HG03039 (cell line): ENCODE data around the gene SMARCAL1.
"Not testable (repeated sequence)": the region's sequence is repeated elsewhere in the genome, so short reads cannot be mapped to it uniquely, and the experiment has no call there.

Experiments
- ATAC-seq: cut with Tn5 transposase; IDR thresholded peaks from one replicate; pipeline ENCODE4 v1.9.1; 2021; ENCODE audit warnings: mild to moderate bottlenecking, moderate library complexity; ENCODE audit not compliant: unreplicated experiment

Gene SMARCAL1

DNA sequence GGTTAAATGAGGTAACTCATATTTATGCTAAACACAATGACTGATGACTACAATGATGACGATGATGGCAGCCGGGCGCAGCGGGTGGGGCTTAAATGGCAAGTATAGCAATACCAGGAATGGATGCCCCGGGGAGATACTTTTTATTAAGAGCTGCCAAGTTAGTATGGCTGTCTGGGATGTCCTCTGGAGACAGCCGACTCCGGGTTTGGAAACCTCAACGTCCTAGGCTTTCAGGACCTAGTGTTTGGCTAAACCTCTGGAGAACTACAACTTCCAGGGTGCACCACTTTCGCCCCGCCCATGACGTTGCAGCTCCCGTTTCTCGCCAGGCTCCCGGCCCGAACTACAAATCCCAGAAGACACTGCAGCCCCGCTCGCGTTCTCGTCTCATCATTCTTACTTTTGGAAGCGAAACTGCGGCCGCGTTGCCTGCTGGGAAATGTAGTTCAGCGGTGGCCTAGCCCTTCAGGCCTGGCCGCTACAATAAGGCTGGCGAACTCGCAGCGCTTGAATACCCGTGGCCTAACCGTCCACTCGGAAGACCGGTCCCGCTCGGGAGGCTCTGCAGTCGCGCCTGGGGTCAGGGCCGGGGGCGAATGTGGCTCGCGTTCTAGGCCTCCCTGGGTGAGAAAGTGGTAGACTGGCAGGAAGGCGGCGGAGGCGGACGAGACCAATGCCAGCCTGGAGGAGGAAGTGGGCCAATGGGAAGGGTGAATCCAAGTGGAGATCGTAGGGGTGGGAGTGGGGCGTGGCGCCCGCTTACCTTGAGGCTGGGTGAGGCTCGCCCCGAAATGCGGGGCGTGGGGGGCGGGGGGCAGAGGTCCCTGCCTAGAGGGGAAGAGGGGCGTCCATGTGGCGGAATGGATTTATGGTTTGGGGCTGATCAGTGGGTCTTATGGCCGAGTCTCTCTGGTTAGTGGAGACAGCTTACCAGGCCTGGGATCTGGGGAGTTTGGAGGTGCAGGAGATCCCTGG is at the start of gene SMARCAL1:
TSS of gene SMARCAL1 (plus strand) at position 463 of the 978 bp plus-strand sequence. CDS start 2,221 bp downstream, outside the sequence.
- peak; percentile 94 for ATAC-seq

DNA sequence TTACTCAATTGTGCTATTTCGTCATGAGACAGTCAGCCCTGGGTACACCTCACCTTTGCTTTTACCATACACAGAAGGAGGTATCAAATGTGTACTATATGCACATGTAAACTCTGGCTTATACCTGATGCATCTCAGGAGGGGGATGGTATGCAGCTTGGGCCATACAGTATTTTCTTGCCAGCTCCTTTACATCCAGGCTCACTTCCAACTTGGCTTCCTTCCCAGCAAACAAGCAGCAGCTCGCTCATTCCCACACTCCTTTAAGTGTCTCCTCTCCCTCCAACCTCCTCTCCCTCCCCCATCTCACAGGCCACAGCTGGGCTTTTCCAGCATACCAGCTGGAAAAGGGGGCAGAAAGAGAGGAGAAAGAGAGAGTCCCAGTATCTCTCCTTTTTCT is 49.6 kb upstream of the SMARCAL1 start:
- ATAC-seq, result no peak

DNA sequence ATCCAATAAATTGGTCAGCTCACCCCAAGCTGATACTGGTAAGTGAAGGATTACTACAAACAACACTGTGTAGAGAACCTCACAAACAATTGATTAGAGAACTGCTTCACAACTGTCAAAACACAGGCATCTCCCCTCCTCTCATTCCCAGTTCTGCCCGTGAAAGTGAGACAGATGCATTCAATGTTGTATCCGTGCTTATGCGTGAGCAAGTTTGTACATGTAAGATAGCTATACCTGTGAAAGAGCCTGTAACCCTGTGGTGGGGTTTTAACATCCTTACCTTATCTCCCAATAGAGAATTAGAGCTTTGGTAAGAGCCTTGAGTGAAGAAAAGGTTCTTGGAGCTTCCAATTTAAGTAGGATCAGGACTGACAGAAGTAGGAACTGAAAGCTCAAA is 49.1 kb upstream of the SMARCAL1 start:
- no peak for ATAC-seq

DNA sequence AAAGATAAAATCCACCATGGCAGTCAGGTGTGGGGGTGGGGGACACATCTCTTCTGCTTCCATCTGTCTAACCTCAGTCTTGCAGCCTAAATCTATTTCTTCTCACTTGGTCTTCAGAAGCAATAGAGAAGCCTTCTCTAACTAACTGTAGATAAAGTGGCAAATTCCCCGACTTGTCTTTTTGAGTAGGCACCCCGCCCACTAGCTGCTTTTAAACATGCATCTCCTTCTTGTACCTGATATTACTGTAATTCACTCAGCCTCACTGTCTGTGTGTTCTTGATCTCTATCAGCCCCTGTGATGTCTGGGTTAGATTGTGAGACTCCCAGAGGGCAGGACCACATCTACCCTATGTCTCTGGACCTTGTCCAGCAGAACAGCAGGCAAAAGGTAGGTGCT is 46.8 kb upstream of the SMARCAL1 start:
- ATAC-seq, result no peak

DNA sequence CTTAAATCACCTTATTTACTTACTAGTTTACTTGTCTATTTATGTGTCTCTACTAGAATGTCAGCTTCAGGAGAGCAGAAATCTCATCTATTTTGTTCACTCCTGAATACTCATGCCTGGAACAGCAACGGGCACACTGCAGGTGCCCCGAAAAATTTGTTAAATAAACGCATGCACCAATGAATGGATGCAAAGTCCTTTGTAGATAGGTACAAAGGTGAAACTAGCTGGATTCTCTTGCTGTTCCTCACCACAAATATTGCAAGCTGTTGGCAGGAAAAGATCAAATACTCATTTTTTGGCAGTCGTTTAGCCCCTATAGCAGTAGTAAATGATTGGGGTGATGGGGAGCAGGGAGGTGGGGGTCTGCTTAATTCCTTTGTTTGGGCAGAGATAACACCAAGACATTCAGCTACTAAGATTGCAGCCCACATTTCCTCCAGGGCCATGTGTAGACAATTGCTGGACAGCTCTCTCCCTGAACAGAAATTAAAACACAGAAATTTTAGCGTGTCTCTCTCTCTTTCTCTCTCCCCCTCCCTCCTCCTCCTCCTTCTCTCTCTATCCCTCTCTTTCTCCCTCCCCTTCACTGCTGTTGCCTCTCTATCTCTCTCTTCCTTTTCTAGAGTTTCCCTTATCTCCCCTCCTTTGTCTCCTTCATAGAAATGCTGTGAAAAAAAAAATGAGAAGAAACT is 45.4 kb upstream of the SMARCAL1 start:
- no peak for ATAC-seq

DNA sequence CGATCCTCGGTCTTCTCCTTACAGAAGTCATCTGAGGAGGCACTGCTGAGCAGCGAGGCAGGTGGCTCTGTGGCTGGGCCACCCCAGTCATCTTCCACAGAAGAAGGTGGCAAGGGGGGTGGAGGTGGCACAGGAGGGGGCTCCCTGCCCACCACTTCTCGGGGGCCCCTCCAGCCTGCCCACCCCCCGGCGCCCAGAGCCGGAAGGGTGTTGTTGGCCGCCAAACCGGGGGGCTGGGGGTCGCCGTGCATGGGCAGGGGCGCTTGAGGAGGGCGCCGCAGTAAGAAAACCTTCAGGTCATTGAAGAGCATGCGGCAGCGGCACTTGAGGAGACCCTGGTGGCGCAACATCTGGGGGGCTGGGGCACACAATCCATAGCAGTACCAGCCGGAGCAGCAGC is 42.5 kb upstream of the SMARCAL1 start:
- no peak for ATAC-seq

DNA sequence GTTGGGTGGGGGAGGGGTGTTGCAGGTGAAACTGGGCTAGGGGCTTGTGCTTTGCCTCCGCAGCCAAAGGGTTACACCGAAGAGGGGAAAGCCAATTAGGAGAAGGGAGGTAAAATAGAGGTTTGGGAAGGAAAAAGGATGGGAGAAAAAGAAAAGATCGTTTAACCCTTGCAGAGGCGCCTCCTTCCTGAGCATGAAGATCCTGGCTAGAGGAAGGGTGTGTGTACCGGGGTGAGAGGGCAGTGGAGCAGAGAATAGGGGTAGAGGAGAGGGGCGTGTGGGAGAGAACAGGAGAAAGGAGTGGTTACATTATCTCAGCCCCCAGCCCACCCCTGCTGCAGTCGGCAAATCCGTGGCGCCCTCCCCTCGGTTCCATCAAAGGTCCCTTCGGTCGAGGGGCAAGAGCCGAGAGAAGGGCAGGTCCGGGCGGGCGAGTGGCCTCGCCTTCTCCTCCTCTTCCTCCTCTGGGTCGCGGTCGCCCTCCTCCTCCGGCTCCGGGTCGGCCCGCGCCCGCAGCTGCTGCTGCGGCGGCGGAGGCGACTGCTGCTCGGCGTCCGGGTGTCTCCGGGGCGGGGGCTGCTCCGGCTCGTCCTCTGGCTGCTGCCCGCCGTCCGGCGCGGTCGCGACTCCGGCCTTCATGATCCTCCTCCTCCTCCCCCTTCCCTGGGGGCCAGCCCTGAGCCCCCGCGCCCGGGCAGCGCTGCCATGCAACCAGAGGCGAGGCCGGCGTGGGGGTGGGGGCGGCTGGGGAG is 41.1 kb upstream of the SMARCAL1 start:
- ATAC-seq, result no peak

DNA sequence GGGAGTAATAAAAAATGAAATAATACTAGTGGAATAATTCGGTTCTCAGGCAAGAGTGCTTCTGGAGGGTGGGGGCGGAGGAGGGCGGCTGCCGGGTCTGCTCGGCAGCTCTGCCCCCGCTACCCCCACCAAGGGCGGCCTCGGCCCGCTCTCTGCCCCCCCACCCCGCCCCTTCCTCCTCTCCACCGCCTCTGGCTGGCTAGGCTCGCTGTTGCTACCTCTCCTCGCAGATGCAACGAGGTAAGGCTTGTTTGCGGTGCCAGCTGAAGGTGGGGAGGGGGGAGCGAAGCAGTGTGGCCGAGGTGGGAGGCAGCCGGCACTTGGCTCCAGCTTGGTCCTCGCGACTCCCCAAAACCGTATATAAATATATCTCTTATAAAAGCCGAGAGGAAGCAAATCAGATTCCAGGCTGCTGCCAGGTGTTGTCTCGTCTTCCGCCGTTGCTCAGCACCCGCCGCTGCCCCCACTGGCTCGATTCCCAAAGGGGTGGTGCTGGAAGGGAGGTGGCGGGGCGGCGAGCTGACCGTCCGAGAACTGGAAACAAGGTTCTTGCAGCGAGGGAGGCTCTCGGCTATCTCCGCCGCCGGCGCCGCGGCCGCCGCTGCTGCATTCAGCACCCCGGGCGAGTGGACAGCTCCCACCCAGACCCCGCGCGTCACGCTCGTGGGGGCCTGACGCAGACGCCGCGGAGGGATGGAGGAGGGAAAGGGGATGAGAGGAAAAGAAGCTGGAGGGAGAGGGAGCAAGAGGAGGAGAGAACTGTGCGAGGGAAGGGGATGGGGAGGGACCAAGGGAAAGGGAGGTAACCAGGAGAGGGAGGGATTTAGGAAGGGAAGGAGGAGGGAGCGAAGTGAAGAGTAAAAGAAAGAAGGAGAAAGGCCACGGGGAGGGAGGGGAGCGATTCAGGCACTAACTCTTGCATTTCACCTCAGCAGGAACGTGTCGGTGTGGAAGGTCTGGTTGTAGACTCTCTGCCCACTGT is 40.3 kb upstream of the SMARCAL1 start, which contains the start of gene MARCHF4:
TSS of gene MARCHF4 (minus strand) at position 763 of the 982 bp plus-strand sequence. CDS start 2,223 bp downstream, outside the sequence.
- ATAC-seq, result no peak

DNA sequence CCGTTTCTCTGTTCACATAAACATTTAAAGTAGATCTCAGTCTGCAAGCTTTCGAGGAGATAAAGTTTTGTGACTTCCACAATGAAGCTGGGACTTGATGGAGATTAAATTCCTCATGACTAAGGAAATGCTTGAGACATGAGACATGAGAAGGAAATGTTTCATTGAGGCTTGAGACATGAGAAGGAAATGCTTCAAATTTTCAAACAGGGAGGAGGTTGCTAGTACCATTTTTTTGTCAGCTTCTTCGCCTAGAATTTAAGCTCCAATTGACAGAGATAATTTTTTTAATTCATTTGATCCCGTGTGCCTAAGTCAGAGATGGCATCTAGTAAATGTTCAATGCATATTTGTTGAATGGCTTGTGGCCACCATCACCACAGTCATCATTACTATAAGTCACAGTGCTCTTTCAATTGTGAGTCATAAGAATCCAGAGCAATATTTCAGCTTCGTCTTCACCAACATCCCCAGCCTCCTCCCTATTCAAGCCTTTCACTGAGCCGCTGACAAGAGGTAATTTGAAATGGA is 39.5 kb upstream of the SMARCAL1 start:
- ATAC-seq, result no peak

DNA sequence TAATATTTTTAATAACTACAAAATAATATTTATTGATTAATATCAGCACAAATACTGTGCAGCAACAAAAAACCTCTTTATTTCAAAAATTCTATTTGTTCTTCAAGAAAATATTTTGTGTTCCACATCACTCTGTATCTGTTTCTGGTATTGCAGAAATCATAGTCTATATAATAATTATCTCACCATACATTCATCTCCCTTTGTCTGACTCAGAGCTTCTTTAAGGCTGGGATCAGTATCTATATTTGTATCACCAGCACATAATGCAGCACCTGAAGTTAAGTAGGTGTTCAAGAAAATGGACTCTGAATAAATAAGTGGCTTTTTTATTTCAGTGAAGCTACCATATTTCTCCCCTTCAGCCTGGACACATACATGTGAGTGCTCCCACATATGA is 38.4 kb upstream of the SMARCAL1 start:
- no peak for ATAC-seq

DNA sequence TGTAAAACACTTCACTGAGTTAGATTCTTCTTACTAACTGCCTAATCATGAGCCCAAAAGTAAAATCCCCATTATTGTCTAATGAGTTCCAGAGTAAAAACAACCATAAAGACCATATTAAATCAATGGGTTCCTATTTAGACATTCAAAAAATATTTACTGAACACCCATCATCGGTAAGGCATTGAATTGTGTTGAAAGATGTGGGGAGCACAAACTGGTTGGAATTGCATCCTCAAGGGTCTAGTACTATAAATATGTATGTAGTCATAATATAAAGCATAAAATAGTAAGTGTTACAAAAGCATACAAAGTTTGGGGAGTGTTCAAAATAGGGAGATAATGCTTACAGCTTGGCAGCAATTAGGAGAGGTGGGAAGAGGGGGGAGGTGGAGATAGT is 37.0 kb upstream of the SMARCAL1 start:
- ATAC-seq, result no peak

DNA sequence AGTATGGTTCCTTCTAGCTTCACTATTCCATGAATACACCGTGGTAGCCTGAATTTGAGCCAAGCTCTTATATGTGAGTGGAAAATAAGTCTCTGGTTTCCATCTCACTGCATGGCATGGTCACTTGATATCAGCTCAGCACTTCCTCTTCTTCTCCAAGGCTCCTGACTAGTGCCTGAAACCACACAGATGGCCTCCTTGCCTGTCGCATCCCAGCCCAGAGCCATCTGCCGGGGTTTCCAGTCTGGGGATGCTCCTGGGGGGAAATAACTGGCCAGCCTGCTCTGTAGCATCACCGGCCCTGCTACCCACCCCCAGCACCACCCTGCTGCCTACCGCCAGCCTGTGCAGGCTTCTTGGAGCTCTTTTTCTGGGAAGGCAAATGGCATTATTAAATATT is 32.3 kb upstream of the SMARCAL1 start:
- ATAC-seq, result no peak

DNA sequence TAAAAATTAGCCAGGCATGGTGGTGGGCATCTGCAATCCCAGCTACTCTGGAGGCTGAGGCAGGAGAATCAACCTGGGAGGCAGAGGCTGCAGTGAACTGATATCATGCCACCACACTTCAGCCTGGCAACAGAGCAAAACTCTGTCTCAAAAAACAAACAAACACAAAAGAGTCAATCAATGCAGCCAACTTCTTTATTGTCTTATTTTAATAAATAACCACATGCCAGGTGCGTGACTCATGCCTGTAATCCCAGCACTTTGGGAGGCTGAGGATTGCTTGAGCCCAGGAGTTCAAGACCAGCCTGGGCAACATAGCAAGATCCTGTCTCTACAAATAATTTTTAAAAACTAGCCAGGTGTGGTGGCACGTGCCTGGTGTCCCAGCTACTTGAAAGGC is 27.9 kb upstream of the SMARCAL1 start:
- ATAC-seq, result not testable (repeated sequence)

DNA sequence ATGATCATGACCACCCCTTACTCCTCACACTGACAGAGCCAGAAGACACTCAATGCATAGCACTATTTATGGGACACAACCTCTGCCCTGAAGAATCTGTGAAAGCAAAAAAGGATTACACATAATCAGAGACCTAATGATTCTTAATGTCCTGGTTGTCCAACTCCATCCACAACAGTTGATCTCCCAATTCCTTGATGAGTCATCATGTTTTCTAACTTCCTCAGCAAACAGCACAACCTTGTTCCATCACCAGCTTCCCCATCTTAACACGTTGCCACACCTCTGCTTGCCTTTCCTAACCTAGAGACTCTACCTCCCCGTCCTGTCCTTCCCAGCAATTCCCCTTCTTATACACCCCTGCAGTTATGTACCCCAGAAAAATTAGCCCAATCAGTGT is 26.8 kb upstream of the SMARCAL1 start:
- no peak for ATAC-seq

DNA sequence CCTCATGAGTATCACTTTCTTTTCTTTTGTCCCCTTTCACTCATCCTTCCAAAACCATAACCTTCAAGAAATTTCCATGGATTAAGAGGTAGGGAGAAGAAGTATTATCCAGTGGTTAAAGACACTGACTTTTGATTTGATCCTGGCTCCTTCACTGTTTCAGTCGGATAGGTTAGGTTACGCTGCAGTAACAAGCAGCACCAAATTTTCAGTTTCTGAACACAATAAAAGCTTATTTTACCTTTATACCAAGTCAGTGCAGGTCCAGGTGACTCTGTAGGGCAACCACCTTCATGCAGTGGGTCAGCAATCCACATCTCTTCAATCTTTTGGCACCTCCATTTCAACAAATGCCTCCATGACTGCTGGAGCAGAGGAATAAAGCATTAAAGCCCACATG is 25.0 kb upstream of the SMARCAL1 start:
- ATAC-seq, result no peak

DNA sequence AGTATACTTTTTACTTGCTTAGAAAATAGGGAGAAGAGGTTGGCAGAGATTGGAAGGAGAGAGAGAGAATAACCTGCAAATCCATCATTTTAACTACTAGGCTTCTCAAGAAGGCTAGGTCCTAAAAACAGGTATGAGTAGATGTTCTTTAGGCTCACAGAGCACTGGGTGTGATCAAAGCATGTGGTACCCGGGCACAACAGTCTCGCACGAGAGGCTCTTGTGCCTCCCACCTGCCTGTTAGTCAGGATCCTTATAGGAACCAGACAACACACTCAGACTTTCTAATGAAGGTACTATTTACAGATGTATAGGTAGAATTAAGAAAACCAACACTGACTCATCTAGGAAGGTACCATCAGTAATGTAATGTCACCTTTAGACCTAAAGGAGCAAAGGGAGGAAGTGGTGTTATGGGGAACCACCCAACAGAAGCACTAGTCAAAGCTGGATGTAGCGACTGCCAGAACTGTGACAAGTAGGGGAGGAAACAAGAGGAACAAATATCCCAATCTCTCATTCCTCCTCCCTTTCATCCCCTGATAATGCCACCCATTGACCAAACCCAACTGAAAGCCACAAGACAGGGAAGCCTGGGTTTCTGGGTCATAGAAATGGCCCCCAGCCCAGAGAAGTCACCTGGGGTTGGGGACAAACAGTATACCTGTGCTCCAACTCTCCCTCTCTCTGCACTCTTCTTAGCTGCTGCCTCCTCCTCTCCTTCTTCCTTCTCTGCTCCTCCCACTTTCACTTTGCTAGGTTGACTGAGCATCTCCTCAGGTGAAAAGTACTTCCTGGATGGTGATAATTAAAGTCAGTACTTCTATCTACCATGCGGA is 24.0 kb upstream of the SMARCAL1 start:
- no peak for ATAC-seq

DNA sequence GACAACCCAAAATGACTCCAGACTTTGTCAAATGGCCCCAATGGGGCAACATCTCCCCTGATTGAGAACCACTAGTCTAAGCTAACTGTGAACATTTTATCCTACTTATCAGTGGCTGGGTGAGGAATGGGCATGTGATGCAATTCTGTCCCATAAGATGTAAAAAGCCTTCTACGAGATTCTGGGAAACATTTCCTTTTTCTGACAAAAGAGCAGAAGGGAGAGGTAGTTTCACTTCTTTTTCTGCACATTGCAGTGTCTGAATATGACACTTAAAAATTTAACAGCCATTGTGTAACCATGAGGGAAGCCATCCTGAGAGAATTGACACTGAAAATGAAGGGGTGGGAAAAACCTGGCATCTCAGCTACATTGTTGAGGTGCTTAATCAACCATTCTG is 22.7 kb upstream of the SMARCAL1 start:
- no peak for ATAC-seq

DNA sequence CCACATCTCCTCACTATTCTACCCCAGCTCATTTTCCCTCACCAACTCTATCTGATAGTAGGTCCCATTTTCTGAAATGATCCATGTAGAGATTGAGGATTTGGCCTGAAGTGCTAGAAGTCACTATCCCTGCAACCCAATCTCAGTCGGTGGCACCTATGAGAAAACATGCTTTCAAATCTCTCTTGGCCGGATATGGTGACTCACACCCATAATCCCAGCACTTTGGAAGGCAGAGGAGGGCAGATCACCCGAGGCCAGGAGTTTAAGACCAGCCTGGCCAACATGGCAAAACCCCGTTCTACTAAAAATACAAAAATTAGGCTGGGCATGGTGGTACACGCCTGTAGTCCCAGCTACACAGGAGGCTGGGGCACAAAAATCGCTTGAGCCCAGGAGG is 20.9 kb upstream of the SMARCAL1 start:
- ATAC-seq, result no peak

DNA sequence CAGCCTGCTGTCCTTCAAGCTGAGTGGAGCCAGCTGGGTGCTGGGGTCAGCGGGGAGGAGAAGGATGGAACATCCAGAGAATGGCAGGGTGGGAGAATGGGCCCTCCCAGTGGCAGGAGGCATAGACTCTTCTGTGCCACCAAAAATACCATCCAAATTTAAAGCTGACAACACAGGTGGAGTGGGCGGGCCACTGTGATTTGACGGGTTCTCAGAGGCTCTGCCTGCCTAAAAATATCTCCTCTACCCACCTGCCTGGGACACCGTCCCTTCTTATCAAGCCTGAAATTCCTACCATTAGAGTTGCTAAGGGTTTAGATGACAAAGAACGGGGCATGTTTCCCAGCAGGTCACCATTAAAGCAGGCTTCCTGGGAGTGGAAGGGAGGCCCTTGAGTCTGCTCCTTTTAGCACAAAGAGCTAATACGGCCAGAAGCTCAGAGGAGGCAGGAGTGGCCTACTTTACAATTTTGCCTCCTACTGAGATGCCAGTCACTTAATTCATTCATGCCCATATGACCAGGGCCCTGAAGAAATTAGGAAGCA is 20.2 kb upstream of the SMARCAL1 start:
- ATAC-seq, result no peak
